ENCODE measurements around the gene NARS2. TPM values are rescaled to one million over a fixed set of nuclear protein-coding genes. Genes with fewer than 3 reads are reported as not detected.

NARS2 gene
- 11.1 and 11.7 TPM in 2 replicates for total RNA-seq

GRCh38 chr11:78574386-78575381 lies at the start of gene NARS2:
NARS2 (minus strand) TSS chr11:78574864; CDS start chr11:78574488, 376 bp downstream.

GRCh38 chr11:78417175-78417887 lies 157.3 kb downstream of the NARS2 start, which contains the start of gene GAB2:
GAB2 (minus strand) TSS chr11:78417820; CDS start chr11:78417720, 100 bp downstream.

Other genes with a start within 250 kb of the NARS2 start
- 4.0 and 5.7 TPM in 2 replicates for gene GAB2, start 157.0 kb downstream of the NARS2 start, total RNA-seq

Measured in epithelial cell of alveolus of lung (primary cell).